Smooth muscle cell (in vitro differentiated cells): ENCODE data around the gene IRS1. TPM values are rescaled to one million over a fixed set of nuclear protein-coding genes. Genes with fewer than 3 reads are reported as not detected.
"Not testable (repeated sequence)": the region's sequence is repeated elsewhere in the genome, so short reads cannot be mapped to it uniquely, and the experiment has no call there.

Experiments used
- DNase-seq: peaks from one replicate; lab custom pipeline; 2025; ENCODE audit not compliant: unreplicated experiment; lab: John Stamatoyannopoulos, UW
- H2AFZ ChIP-seq: fragments of 200-600 bp; sonication (generic); 2 replicates; pipeline ENCODE4 v1.6.0; 2016; ENCODE audit warnings: antibody characterized with exemption, low read depth, mild to moderate bottlenecking
- H3F3A ChIP-seq: fragments of 200-600 bp; sonication (generic); 2 replicates; pipeline ENCODE4 v1.6.0; 2017; ENCODE audit warnings: antibody characterized with exemption, low read depth
- H3K27ac ChIP-seq: fragments of 200-600 bp; sonication (generic); 2 replicates; pipeline ENCODE4 v1.5.1; 2016; ENCODE audit warnings: low read depth, mild to moderate bottlenecking
- H3K27me3 ChIP-seq: fragments of 200-600 bp; sonication (generic); 2 replicates; pipeline ENCODE4 v1.6.1; 2016; ENCODE audit warnings: low read depth, mild to moderate bottlenecking
- H3K36me3 ChIP-seq: fragments of 200-600 bp; sonication (generic); 2 replicates; pipeline ENCODE4 v1.5.1; 2016; ENCODE audit warnings: low read depth
- H3K4me1 ChIP-seq: fragments of 200-600 bp; sonication (generic); 2 replicates; pipeline ENCODE4 v1.5.1; 2016; ENCODE audit warnings: low read depth
- H3K4me2 ChIP-seq: fragments of 200-600 bp; sonication (generic); 2 replicates; pipeline ENCODE4 v1.6.0; 2016; ENCODE audit warnings: mild to moderate bottlenecking
- H3K4me3 ChIP-seq: fragments of 200-600 bp; sonication (generic); 2 replicates; pipeline ENCODE4 v1.5.1; 2016; ENCODE audit warnings: mild to moderate bottlenecking
- H3K79me2 ChIP-seq: fragments of 200-600 bp; sonication (generic); 2 replicates; pipeline ENCODE4 v1.6.0; 2016; ENCODE audit warnings: low read depth, mild to moderate bottlenecking
- H3K9ac ChIP-seq: fragments of 200-600 bp; sonication (generic); 2 replicates; pipeline ENCODE4 v1.6.0; 2016; ENCODE audit warnings: low read depth
- H3K9me3 ChIP-seq: fragments of 200-600 bp; sonication (generic); replicated peaks from 2 replicates; pipeline ENCODE4 v1.5.1; 2016; ENCODE audit warnings: low read depth
- H4K20me1 ChIP-seq: fragments of 200-600 bp; sonication (generic); 2 replicates; pipeline ENCODE4 v1.6.0; 2016; ENCODE audit warnings: low read depth
- WGBS: methylation state at CpG from one replicate; pipeline ENCODE4 v1.1.7; 2016; ENCODE audit warnings: low lambda C conversion rate; 5-methylcytosine and 5-hydroxymethylcytosine counted together
- polyA plus RNA-seq: library from polyadenylated mRNA; unstranded; fragments of >200 nt; fragmentation: Nextera tagmentation; extraction: Ambion mirVana; gene quantifications from 2 replicates; pipeline ENCODE4 v1.2.1, GENCODE V29; 2016
- total RNA-seq: library from RNA; depleted of rRNA; stranded (reverse); fragments of >200 nt; gene quantifications from 2 replicates; pipeline ENCODE4 v1.2.3, GENCODE V29; 2014
- TF ChIP-seq, protein P1 (sequence below): fragments of 200-600 bp; sonication (generic); IDR thresholded peaks from 2 replicates; pipeline ENCODE4 v1.5.1; 2017; ENCODE audit warnings: borderline replicate concordance, mild to moderate bottlenecking, antibody characterized with exemption; ENCODE audit not compliant: insufficient read depth, poor library complexity, severe bottlenecking

Gene IRS1
- total and polyA plus RNA-seq, 2 experiments from 2014 or later, result 8.6 to 14.6 TPM

DNA sequence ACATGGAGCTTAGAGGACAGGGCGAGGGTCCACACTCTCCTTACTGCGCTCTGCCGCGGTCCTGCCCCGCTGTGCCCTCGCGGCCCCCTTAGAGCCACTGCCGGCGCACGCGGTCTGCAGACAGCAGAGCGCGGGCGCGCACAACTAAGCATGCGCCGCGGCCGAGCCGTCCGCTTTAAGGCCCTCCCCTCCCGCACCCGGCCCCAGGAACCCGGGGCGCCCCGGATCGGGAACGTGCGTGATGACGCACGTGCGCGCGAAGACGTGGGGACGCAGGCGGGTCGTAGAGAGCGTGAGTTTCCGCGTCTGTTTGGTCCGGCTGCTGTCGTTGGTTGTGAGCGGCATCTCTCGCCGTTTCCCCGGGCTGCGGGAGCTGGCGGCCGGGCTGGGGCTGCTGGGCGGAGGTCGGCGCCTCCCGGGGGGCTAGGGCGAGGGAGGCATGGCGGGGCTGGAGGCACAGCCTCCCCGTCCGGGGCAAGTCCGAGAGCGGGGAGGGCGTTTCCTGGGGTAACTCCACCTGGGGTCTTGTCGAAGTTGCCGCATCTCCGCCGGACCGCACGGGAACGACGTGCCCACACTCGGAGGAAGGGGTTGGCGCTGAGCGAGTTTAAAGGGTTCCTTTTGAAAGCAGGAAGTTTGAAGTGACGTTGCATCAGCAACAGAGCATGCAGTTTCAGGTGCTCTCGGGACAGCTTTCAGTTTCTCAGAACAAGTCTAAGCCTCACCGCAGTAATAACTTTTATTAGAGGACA, 36.4 kb upstream of the IRS1 start, which contains the start of gene RHBDD1:
RHBDD1 (plus strand) TSS at position 259 of the 752 bp plus-strand sequence. CDS start 28,640 bp downstream, outside the sequence.
- Histone ChIP-seq H3K4me2 (peak within 1 kb of the TSS; percentile 84), H3K9me3 (no peaks in the 10 kb centered on the region), H3K79me2 (peaks cover 23% of the 10 kb centered on the region), H3K27me3 (no peaks in the 10 kb centered on the region), H3K4me1 (peaks cover 8% of the 10 kb centered on the region), H3K36me3 (no peaks in the 10 kb centered on the region), H4K20me1 (no peaks in the 10 kb centered on the region), H3F3A (no peaks in the 10 kb centered on the region), H2AFZ (peak within 1 kb of the TSS; percentile 84), H3K4me3 (peak within 1 kb of the TSS; percentile 77), H3K9ac (peak within 1 kb of the TSS; percentile 85), H3K27ac (peak within 1 kb of the TSS; percentile 89)
- TF ChIP-seq, protein P1, sequence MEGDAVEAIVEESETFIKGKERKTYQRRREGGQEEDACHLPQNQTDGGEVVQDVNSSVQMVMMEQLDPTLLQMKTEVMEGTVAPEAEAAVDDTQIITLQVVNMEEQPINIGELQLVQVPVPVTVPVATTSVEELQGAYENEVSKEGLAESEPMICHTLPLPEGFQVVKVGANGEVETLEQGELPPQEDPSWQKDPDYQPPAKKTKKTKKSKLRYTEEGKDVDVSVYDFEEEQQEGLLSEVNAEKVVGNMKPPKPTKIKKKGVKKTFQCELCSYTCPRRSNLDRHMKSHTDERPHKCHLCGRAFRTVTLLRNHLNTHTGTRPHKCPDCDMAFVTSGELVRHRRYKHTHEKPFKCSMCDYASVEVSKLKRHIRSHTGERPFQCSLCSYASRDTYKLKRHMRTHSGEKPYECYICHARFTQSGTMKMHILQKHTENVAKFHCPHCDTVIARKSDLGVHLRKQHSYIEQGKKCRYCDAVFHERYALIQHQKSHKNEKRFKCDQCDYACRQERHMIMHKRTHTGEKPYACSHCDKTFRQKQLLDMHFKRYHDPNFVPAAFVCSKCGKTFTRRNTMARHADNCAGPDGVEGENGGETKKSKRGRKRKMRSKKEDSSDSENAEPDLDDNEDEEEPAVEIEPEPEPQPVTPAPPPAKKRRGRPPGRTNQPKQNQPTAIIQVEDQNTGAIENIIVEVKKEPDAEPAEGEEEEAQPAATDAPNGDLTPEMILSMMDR, result no peak
- under 1% methylated on average over 72 of the region's 75 CpGs for WGBS
- DNase-seq, result peak; percentile 59

DNA sequence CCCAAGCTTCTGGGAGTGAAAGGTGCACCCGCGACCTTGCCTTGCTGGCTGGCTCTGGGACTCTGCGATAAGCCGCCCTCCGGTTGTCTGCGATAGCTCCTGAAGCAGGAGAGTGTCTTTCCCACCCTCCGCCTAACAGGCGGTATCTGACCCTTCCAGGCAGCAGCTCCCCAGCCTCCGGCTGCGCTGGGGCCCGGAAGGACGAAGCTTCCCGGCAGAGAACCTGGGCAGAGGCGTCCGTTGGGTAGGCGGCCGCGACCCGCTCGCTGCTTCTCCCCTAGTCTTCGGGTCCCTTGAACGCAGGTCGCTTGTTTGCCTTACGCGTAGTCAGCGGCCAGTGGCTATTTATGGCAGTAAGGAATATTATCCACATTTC, 35.8 kb upstream of the IRS1 start:
- H3F3A ChIP-seq, result no peaks in the 10 kb centered on the region
- no peaks in the 10 kb centered on the region for H3K36me3 ChIP-seq
- H3K4me1 ChIP-seq, result peaks cover 8% of the 10 kb centered on the region
- H3K4me3 ChIP-seq, result peak overlapping the region; percentile 77
- WGBS, result 11% methylated on average over 26 of the region's 26 CpGs
- H4K20me1 ChIP-seq, result no peaks in the 10 kb centered on the region
- no peak for DNase-seq
- peak overlapping the region; percentile 3 for H3K9ac ChIP-seq
- peak overlapping the region; percentile 84 for H2AFZ ChIP-seq
- TF ChIP-seq, protein P1, result no peak
- H3K79me2 ChIP-seq, result peaks cover 20% of the 10 kb centered on the region
- H3K4me2 ChIP-seq, result peak overlapping the region; percentile 84
- H3K27ac ChIP-seq, result peak overlapping the region; percentile 89
- H3K9me3 ChIP-seq, result no peaks in the 10 kb centered on the region
- H3K27me3 ChIP-seq, result no peaks in the 10 kb centered on the region

DNA sequence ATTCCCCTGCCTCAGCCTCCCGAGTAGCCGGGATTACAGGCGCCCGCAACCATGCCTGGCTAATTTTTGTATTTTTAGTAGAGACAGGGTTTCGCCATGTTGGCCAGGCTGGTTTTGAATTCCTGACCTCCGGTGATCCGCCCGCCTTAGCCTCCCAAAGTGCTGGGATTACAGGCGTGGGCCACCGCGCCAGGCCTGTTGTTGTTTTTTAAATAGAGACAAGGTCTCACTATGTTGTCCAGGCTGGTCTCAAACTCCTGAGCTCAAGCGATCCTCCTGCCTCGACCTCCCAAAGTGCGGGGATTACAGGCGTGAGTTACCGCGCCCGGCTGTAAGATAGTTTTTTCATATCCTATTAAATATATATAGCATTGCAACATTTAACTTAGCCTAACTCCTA, 35.3 kb upstream of the IRS1 start:
- H3K79me2 ChIP-seq, result peaks cover 19% of the 10 kb centered on the region
- not testable (repeated sequence) for H3K9ac ChIP-seq, H3K27ac ChIP-seq, DNase-seq, H3K9me3 ChIP-seq, H3K27me3 ChIP-seq, H3K4me1 ChIP-seq, H3K36me3 ChIP-seq, H3F3A ChIP-seq, H4K20me1 ChIP-seq
- H3K4me3 ChIP-seq, result peak overlapping the region; percentile 77
- WGBS, result 92% methylated on average over 18 of the region's 18 CpGs
- peak overlapping the region; percentile 84 for H3K4me2 ChIP-seq
- peak overlapping the region; percentile 84 for H2AFZ ChIP-seq

DNA sequence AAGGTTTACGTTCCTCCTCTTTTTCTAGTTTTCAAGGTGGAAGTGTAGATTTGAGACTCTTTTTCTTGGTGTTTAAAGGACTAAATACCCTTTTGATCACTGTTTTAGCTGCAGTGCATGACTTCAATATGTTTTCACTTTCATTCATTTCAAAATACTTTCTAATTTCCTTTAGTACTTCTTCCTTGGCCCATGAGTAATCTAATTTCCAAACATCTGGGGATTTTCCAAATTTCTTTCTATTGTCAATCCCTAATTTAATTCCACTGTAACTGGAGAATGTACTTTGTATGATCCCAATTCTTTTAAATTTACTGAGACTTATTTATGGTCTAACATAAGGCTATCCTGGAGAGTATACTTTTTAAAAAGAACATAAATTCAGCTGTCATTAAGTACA, 32.4 kb upstream of the IRS1 start:
- Histone ChIP-seq H3K27me3 (no peaks in the 10 kb centered on the region), H4K20me1 (no peaks in the 10 kb centered on the region), H3K79me2 (no peaks in the 10 kb centered on the region), H3K4me2 (no peak overlapping the region), H3K9ac (no peak overlapping the region), H3F3A (no peaks in the 10 kb centered on the region), H2AFZ (no peak overlapping the region), H3K9me3 (no peaks in the 10 kb centered on the region), H3K4me1 (peaks cover 7% of the 10 kb centered on the region), H3K36me3 (no peaks in the 10 kb centered on the region), H3K4me3 (no peak overlapping the region), H3K27ac (no peak overlapping the region)
- TF ChIP-seq, protein P1, result no peak
- WGBS, result 86% methylated on average over 1 of the region's 1 CpG
- no peak for DNase-seq
